K562 (cell line): Measurements from ENCODE around the gene ITPA. TPM values are rescaled to one million over a fixed set of nuclear protein-coding genes. Genes with fewer than 3 reads are reported as not detected.

ENCODE experiments used
- SAFB2 ChIP-seq: fragments of 200-400 bp; formaldehyde crosslinking; IDR thresholded peaks from 2 replicates; pipeline ENCODE4 v1.6.1; 2018; ENCODE audit warnings: borderline replicate concordance, low read length, low read depth, moderate library complexity; ENCODE audit not compliant: severe bottlenecking
- polyA plus RNA-seq, 8 experiments: library from polyadenylated mRNA; depleted of rRNA in 4 of 8; stranded (reverse) in 5 of 8; unstranded in 3 of 8; fragments of >200 nt; fragmentation: Nextera tagmentation in 2 of 8; fragmentation: Illumina TruSeq in 1 of 8; extraction: Ambion mirVana in 2 of 8; extraction: Trizol in 1 of 8; gene quantifications; 2 replicates each; pipeline versions ENCODE4 v1.2.1 to v1.2.3, GENCODE V29; 2011 to 2014; ENCODE audit warnings: inconsistent platforms in 1 of 8, missing spikeins in 1 of 8
- total RNA-seq, 7 experiments: library from RNA; depleted of rRNA in 6 of 7; stranded (reverse); fragments of >200 nt in 6 of 7; fragmentation: Illumina TruSeq in 2 of 7; extraction: Trizol in 2 of 7; gene quantifications; 2 replicates each; pipeline versions ENCODE4 v1.2.1 to v1.2.3, GENCODE V29; 2011 to 2021; ENCODE audit warnings: low replicate concordance in 1 of 7
- TF ChIP-seq, protein P1 (sequence below): fragments of 250-450 bp; sonication (Bioruptor Pico); IDR thresholded peaks from 2 replicates; pipeline ENCODE4 v1.4.0; 2020

The ITPA gene
- total and polyA plus RNA-seq, 9 of the 15 experiments (the other 6 are each of a cell fraction or from before 2014, with no cell fraction given): 5.0 to 79.7 (median 36.7) TPM

DNA sequence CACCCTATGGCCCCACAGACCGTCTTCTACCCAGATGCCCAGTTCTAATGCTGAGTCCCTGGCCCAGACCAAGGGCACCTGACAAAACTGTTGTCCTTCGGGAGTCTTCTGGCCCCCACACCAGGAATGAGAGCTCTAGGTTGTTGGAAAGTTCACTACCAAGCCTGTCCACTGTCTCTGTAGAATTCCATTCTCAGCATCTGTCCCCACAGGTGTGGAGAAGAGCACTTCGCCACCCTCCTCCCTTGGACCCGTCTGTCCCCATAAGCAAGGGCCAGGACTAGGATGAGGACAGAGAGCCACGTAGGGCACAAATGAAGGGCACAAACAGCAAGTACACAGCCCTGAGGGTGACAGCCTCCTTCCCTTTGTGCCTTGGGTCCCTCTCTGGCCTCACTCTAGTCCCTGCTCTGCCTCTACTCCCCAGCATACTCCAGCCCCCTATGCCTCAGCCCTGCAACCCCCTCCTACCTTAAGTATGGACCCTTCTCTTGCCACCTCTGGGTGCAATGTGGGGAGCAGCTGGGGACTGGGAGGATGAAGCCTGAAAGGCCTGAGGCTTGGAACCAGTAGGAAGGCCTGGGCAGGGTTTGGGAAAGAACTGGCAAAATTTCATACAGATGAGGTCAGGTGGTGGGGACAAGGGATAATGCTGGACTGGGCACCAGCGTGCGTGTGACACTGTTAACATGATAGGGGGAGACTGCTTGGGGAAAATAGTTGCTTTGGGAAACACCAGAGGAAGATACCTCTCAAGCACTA lies 40.3 kb upstream of the ITPA start (continued):
- TF ChIP-seq, protein P1, sequence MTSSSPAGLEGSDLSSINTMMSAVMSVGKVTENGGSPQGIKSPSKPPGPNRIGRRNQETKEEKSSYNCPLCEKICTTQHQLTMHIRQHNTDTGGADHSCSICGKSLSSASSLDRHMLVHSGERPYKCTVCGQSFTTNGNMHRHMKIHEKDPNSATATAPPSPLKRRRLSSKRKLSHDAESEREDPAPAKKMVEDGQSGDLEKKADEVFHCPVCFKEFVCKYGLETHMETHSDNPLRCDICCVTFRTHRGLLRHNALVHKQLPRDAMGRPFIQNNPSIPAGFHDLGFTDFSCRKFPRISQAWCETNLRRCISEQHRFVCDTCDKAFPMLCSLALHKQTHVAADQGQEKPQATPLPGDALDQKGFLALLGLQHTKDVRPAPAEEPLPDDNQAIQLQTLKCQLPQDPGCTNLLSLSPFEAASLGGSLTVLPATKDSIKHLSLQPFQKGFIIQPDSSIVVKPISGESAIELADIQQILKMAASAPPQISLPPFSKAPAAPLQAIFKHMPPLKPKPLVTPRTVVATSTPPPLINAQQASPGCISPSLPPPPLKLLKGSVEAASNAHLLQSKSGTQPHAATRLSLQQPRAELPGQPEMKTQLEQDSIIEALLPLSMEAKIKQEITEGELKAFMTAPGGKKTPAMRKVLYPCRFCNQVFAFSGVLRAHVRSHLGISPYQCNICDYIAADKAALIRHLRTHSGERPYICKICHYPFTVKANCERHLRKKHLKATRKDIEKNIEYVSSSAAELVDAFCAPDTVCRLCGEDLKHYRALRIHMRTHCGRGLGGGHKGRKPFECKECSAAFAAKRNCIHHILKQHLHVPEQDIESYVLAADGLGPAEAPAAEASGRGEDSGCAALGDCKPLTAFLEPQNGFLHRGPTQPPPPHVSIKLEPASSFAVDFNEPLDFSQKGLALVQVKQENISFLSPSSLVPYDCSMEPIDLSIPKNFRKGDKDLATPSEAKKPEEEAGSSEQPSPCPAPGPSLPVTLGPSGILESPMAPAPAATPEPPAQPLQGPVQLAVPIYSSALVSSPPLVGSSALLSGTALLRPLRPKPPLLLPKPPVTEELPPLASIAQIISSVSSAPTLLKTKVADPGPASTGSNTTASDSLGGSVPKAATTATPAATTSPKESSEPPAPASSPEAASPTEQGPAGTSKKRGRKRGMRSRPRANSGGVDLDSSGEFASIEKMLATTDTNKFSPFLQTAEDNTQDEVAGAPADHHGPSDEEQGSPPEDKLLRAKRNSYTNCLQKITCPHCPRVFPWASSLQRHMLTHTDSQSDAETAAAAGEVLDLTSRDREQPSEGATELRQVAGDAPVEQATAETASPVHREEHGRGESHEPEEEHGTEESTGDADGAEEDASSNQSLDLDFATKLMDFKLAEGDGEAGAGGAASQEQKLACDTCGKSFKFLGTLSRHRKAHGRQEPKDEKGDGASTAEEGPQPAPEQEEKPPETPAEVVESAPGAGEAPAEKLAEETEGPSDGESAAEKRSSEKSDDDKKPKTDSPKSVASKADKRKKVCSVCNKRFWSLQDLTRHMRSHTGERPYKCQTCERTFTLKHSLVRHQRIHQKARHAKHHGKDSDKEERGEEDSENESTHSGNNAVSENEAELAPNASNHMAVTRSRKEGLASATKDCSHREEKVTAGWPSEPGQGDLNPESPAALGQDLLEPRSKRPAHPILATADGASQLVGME (CRISPR knock-in tag): no peak
- no peak for TF ChIP-seq SAFB2
